ENCODE results near the gene POLR3F. TPM values are rescaled to one million over a fixed set of nuclear protein-coding genes. Genes with fewer than 3 reads are reported as not detected.
"Not testable (repeated sequence)": the region's sequence is repeated elsewhere in the genome, so short reads cannot be mapped to it uniquely, and the experiment has no call there.

The POLR3F gene
- total RNA-seq, 2 donors from 2014 or later = 2.6 to 4.9 TPM

- intact Hi-C loops (cut with DNase I) = no loop called here
- H3K9me3 ChIP-seq = no peaks in the 10 kb centered on the region
- peaks cover 13% of the 10 kb centered on the region for H3K4me1 ChIP-seq
- ATAC-seq = no peak
- no peak for DNase-seq
- TF ChIP-seq CTCF (IDR thresholded peaks at IDR 0.05) = no peak
- TF ChIP-seq POLR2A (IDR thresholded peaks at IDR 0.05) = no peak
- WGBS, 2 donors = 89% methylated on average over 3 of the region's 3 CpGs
- no peak overlapping the region for H3K4me3 ChIP-seq
- H3K36me3 ChIP-seq (replicated peaks in 1 of 2; ENCODE audit: insufficient read depth in 1 of 2, low read depth in 2 of 2) = peaks cover 0 to 3% of the 10 kb centered on the region in 2 donors
- no peaks in the 10 kb centered on the region for H3K27me3 ChIP-seq
- H3K27ac ChIP-seq = peak overlapping the region in 2 of 4 donors; percentile 19 to 62
Observed at GRCh38 chr20:18497603-18498002, 30.4 kb downstream of the POLR3F start.

DNA sequence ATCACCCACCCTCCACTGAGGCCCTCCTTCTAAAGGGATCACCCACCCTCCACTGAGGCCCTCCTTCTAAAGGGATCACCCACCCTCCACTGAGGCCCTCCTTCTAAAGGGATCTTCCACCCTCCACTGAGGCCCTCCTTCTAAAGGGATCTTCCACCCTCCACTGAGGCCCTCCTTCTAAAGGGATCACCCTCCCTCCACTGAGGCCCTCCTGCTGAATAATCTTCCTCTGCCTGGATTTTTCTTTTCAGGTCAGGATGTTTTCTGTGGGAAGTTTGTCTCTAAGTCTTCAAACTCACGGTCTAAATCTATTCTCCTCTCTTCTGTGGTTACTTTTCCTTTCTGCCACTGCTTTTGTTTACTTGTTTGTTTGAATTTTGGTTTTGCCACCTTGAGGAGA lies 34.5 kb downstream of the POLR3F start:
- H3K36me3 ChIP-seq (replicated peaks in 1 of 2; ENCODE audit: insufficient read depth in 1 of 2, low read depth in 2 of 2); H3K27me3 ChIP-seq; DNase-seq; ATAC-seq; H3K9me3 ChIP-seq; H3K4me3 ChIP-seq; H3K27ac ChIP-seq; intact Hi-C loops (cut with DNase I); H3K4me1 ChIP-seq: not testable (repeated sequence)
- WGBS, 2 donors = 41 to 46% methylated on average over 1 of the region's 1 CpG

- no peak for TF ChIP-seq CTCF (IDR thresholded peaks at IDR 0.05)
- peak in 2 of 3 donors; percentile 40 to 44 for TF ChIP-seq POLR2A (IDR thresholded peaks at IDR 0.05)
- no peak overlapping the region for H3K4me3 ChIP-seq
- ATAC-seq (no peak), DNase-seq (peak; percentile 25 to 68 (median 44))
- peaks cover 15% of the 10 kb centered on the region for H3K4me1 ChIP-seq
- H3K27ac ChIP-seq = peak overlapping the region in 2 of 4 donors; percentile 53 to 68
- no peaks in the 10 kb centered on the region for H3K9me3 ChIP-seq
- no peaks in the 10 kb centered on the region for H3K27me3 ChIP-seq
- H3K36me3 ChIP-seq (replicated peaks in 1 of 2; ENCODE audit: insufficient read depth in 1 of 2, low read depth in 2 of 2) = no peaks in the 10 kb centered on the region
- intact Hi-C loops (cut with DNase I) = no loop called here
- WGBS, 2 donors = 39 to 57% methylated on average over 29 to 31 of the region's 31 CpGs
Observed at GRCh38 chr20:18504479-18505060, 37.4 kb downstream of the POLR3F start.

DNA sequence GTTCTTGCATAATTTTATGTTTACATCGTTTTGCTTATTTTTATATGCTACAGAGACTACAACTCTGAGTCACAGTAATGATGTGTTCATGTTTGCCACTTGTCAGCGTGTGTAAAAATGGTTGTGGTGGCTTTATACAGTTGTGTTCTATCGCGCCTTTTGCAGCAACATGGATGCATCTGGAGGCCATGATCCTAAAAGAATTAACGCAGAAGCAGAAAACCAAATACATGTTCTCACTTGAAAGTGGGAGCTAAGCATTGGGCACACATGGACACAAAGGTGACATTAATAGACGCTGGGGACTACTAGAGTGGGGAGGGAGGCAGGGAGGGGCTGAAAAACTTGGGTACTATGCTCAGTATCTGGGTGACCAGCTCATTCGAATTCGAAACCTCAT lies 39.6 kb downstream of the POLR3F start:
- Histone ChIP-seq H3K27me3 (no peaks in the 10 kb centered on the region), H3K36me3 (replicated peaks in 1 of 2; ENCODE audit: insufficient read depth in 1 of 2, low read depth in 2 of 2) (peaks cover 0 to 3% of the 10 kb centered on the region in 2 donors), H3K27ac (peak overlapping the region; percentile 95 to 98 (median 97)), H3K4me3 (no peak overlapping the region), H3K4me1 (peaks cover 36% of the 10 kb centered on the region), H3K9me3 (no peaks in the 10 kb centered on the region)
- intact Hi-C loops (cut with DNase I) = no loop called here
- WGBS, 2 donors = 54 to 58% methylated on average over 8 of the region's 8 CpGs
- ATAC-seq = no peak
- no peak for TF ChIP-seq CTCF (IDR thresholded peaks at IDR 0.05)
- no peak for TF ChIP-seq POLR2A (IDR thresholded peaks at IDR 0.05)
- DNase-seq = no peak

DNA sequence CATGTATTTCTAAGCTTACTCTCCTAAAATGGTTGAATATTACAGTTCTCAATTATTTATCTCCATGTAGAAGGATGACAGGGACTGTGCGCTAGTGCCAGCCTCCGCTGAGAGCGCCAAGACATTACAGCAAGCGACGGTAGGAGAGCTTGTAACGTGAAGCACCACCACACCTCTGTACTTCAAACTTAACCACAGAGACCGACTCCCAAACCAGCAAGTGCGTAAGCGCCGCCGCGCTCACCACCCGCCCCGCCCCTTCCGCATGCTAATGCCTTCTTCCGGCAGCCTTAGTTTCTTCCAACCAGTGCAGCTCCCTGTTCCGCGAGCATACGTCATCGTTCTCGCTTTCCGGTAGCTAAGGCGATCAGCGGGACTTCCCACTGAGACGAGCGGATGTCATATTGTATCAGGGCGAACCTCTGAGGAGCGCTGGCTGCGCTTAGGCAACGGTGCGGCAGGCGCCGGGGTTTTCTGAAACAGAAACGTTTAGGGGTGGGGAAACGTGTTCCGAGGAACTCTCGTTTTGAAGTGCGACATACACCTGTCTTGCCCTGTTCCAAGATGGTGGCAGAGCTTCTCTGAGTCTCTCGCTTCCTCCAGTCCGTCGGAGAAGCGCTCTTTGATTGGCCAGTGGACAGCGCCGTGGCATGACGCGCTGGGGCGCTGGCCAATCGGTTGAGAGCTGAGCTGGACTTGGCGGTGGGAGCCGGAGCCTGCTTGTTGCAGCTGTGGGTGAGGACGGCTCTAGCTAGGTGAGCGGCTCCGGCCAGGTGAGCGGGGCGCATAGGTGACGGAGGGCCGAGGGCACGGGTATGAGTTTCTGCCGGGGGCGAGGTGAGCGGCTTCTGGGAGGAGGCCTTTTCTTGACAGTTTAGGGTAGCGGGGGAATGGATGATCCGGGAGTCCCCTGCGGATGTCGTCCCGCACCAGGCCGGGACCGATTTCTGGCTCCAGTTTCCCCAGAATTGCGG lies 40.3 kb downstream of the POLR3F start, which contains the start of gene SEC23B:
Gene SEC23B, plus strand, starts transcription at position 723 of the 974 bp plus-strand sequence. CDS start 2,896 bp downstream, outside the sequence.
- peaks cover 39% of the 10 kb centered on the region for H3K4me1 ChIP-seq
- no peaks in the 10 kb centered on the region for H3K9me3 ChIP-seq
- 0 to 1% methylated on average over 36 to 68 of the region's 69 CpGs for whole genome bisulfite sequencing, 2 donors
- H3K27ac ChIP-seq = peak within 1 kb of the TSS; percentile 95 to 98 (median 97)
- H3K27me3 ChIP-seq = no peaks in the 10 kb centered on the region
- ATAC-seq = peak; percentile 97
- peaks cover 0 to 3% of the 10 kb centered on the region in 2 donors for H3K36me3 ChIP-seq (replicated peaks in 1 of 2; ENCODE audit: insufficient read depth in 1 of 2, low read depth in 2 of 2)
- TF ChIP-seq POLR2A (IDR thresholded peaks at IDR 0.05) (peak; percentile 91 to 98 (median 97)), CTCF (IDR thresholded peaks at IDR 0.05) (no peak)
- H3K4me3 ChIP-seq = peak within 1 kb of the TSS; percentile 32 to 88
- intact Hi-C loops (cut with DNase I) = no loop called here
- peak; percentile 96 to 98 (median 98) for DNase-seq

Data from body of pancreas (tissue), 4 donors.